Left lung (tissue), 10 donors: ENCODE data around the gene ADAM12. TPM values are rescaled to one million over a fixed set of nuclear protein-coding genes. Genes with fewer than 3 reads are reported as not detected.
A peak's percentile ranks its signal among the peaks of the same experiment; 100 is the strongest.

Experiments
- ATAC-seq: fragments of 200-7000 bp; cut with Tn5 transposase; one replicate; pipeline ENCODE4 v1.9.1; 2020; ENCODE audit warnings: moderate library complexity
- DNase-seq, 4 donors: peaks; one replicate each; pipeline ENCODE4 v3.0.0-alpha.2; 2013 to 2020
- H3K27ac ChIP-seq, 2 donors: fragments of 200-600 bp; sonication (generic) in 1 of 2; one replicate each; pipeline versions ENCODE4 v1.5.0 to v1.8.0; 2020 to 2021
- H3K27me3 ChIP-seq, 2 donors: fragments of 200-600 bp; sonication (generic) in 1 of 2; one replicate each; pipeline versions ENCODE4 v1.5.0 to v1.8.0; 2020 to 2021
- H3K36me3 ChIP-seq, 2 donors: fragments of 200-600 bp; sonication (generic) in 1 of 2; one replicate each; pipeline versions ENCODE4 v1.5.0 to v1.8.0; 2020 to 2021
- H3K4me1 ChIP-seq, 2 donors: fragments of 200-600 bp; one replicate each; pipeline ENCODE4 v1.8.0; 2021
- H3K4me3 ChIP-seq, 2 donors: fragments of 200-600 bp; sonication (generic) in 1 of 2; one replicate each; pipeline versions ENCODE4 v1.5.0 to v1.8.0; 2020 to 2021; ENCODE audit warnings: mild to moderate bottlenecking in 1 of 2
- H3K9me3 ChIP-seq, 2 donors: fragments of 200-600 bp; sonication (generic) in 1 of 2; one replicate each; pipeline versions ENCODE4 v1.5.0 to v1.8.0; 2020 to 2021
- CTCF ChIP-seq, 2 donors: fragments of 200-600 bp; sonication (generic) in 1 of 2; IDR thresholded peaks; one replicate each; pipeline versions ENCODE4 v1.5.0 to v1.8.0; 2021; ENCODE audit warnings: antibody characterized with exemption in 2 of 2
- intact Hi-C, 2 donors: fragments of 100-400 bp; cut with DNase I; formaldehyde crosslinking; loops; one replicate each; pipeline versions ENCODE4 v1.11.2 to v1.14.2; 2022
- polyA plus RNA-seq, 6 donors: library from polyadenylated mRNA; unstranded; fragments of 120-200 nt; gene quantifications; one replicate each; pipeline ENCODE4 v1.2.1, GENCODE V29; 2013; ENCODE audit not compliant: insufficient read length in 6 of 6
- total RNA-seq, 2 donors: library from RNA; stranded (reverse); fragmentation: NEBNext Ultra II Directional; extraction: Animal tissue kit (Norgen Biotek cat#: 25700); gene quantifications; one replicate each; pipeline ENCODE4 v1.2.1, GENCODE V29; 2021
- donor health status: DM: no; HTN: yes; CAD: no.
- donor health status: DM: no; HTN: no; CAD: no.

The ADAM12 gene
- total and polyA plus RNA-seq, 8 donors, result 2.6 to 22.4 (median 10.7) TPM

- no peaks in the 10 kb centered on the region for H3K9me3 ChIP-seq
- ATAC-seq (no peak), DNase-seq (no peak)
- no peaks in the 10 kb centered on the region for H3K36me3 ChIP-seq
- no peak for TF ChIP-seq CTCF (IDR thresholded peaks at IDR 0.05)
- intact Hi-C loops, result no loop called here
- H3K4me3 ChIP-seq, result no peak overlapping the region
- no peaks in the 10 kb centered on the region for H3K27me3 ChIP-seq
- H3K4me1 ChIP-seq, result no peaks in the 10 kb centered on the region
- H3K27ac ChIP-seq, result no peak overlapping the region
Measured at GRCh38 chr10:126218778-126219649, 169.3 kb downstream of the ADAM12 start.

- Histone ChIP-seq H3K4me3 (no peak overlapping the region), H3K36me3 (no peaks in the 10 kb centered on the region), H3K27ac (no peak overlapping the region), H3K4me1 (no peaks in the 10 kb centered on the region), H3K9me3 (no peaks in the 10 kb centered on the region), H3K27me3 (no peaks in the 10 kb centered on the region)
- no peak for ATAC-seq
- DNase-seq, result no peak
- no peak for TF ChIP-seq CTCF (IDR thresholded peaks at IDR 0.05)
- intact Hi-C loops, result no loop called here
Measured at GRCh38 chr10:126218174-126218573, 170.1 kb downstream of the ADAM12 start.

- Histone ChIP-seq H3K9me3 (no peaks in the 10 kb centered on the region), H3K27ac (peak overlapping the region in 1 of 2 donors; percentile 60), H3K4me1 (no peaks in the 10 kb centered on the region), H3K27me3 (no peaks in the 10 kb centered on the region), H3K36me3 (no peaks in the 10 kb centered on the region), H3K4me3 (no peak overlapping the region)
- ATAC-seq (no peak), DNase-seq (no peak)
- intact Hi-C loops, result no loop called here
- no peak for TF ChIP-seq CTCF (IDR thresholded peaks at IDR 0.05)
Measured at GRCh38 chr10:126216632-126216961, 171.7 kb downstream of the ADAM12 start.

- intact Hi-C loops, result no loop called here
- no peaks in the 10 kb centered on the region for H3K4me1 ChIP-seq
- peak overlapping the region in 1 of 2 donors; percentile 60 for H3K27ac ChIP-seq
- H3K4me3 ChIP-seq, result no peak overlapping the region
- no peak for TF ChIP-seq CTCF (IDR thresholded peaks at IDR 0.05)
- no peak for DNase-seq
- no peaks in the 10 kb centered on the region for H3K9me3 ChIP-seq
- no peaks in the 10 kb centered on the region for H3K36me3 ChIP-seq
- ATAC-seq, result no peak
- peaks cover 0 to 5% of the 10 kb centered on the region in 2 donors for H3K27me3 ChIP-seq
Measured at GRCh38 chr10:126215746-126216631, 172.3 kb downstream of the ADAM12 start.

GRCh38 chr10:126214679-126215078 is 173.6 kb downstream of the ADAM12 start:
- DNase-seq (no peak), ATAC-seq (no peak)
- intact Hi-C loops, result no loop called here
- no peak for TF ChIP-seq CTCF (IDR thresholded peaks at IDR 0.05)
- Histone ChIP-seq H3K4me3 (no peak overlapping the region), H3K36me3 (no peaks in the 10 kb centered on the region), H3K27ac (no peak overlapping the region), H3K4me1 (no peaks in the 10 kb centered on the region), H3K27me3 (peaks cover 0 to 12% of the 10 kb centered on the region in 2 donors), H3K9me3 (no peaks in the 10 kb centered on the region)
